PC-3 (cell line): Measurements from ENCODE around the gene VWA3B.

Experiments
- CTCF ChIP-seq: fragments of 300-600 bp; sonication (generic); conservative IDR thresholded peaks from 2 replicates; pipeline ENCODE4 v1.5.1; 2017; ENCODE audit warnings: antibody characterized with exemption, low read depth, mild to moderate bottlenecking, low read length
- EZH2 ChIP-seq: fragments of 300-600 bp; sonication (generic); IDR thresholded peaks from one replicate; pipeline ENCODE4 v1.6.1; 2017; ENCODE audit warnings: antibody characterized with exemption, mild to moderate bottlenecking, low read length; ENCODE audit not compliant: unreplicated experiment

DNA sequence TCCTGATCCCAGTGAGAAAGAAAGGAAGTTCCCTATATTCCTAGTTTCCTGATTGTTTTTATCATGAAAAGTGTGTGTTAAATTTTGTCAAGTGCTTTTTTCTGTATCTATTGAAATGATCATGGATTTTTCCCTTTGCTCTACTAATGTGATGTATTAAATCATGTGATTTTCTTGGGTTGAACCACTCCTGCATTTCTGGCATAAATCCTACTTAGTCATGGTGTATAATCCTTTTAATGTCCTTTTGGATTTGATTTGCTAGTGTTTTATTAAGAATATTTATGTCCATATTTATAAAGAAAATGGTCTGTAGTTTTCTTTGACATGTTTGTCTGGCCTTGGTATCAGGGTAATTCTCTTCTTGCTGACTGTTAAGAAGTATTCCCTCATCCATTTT lies 171.9 kb downstream of the VWA3B start:
- no peak for TF ChIP-seq CTCF
- no peak for TF ChIP-seq EZH2
